Measurements from ENCODE around the gene SNED1.
"Not testable (repeated sequence)": the region's sequence is repeated elsewhere in the genome, so short reads cannot be mapped to it uniquely, and the experiment has no call there.

SNED1 gene

GRCh38 chr2:240966906-240967680 lies 31.3 kb upstream of the SNED1 start:
- H2AFZ ChIP-seq (ENCODE audit: low read length, unreplicated experiment) = no peak overlapping the region
- H3K27me3 ChIP-seq (ENCODE audit: insufficient read depth, low read length) = peaks cover 6% of the 10 kb centered on the region; the same call in 1 of the 2 replicates
- no peak overlapping the region for H3K4me3 ChIP-seq (ENCODE audit: low read depth, low read length)
- no peaks in the 10 kb centered on the region for H3K4me1 ChIP-seq (ENCODE audit: control insufficient read depth, insufficient read depth, low read length, unreplicated experiment)
- H3K79me2 ChIP-seq (ENCODE audit: control insufficient read depth, insufficient read depth, low read length, unreplicated experiment) = no peaks in the 10 kb centered on the region
- H3K36me3 ChIP-seq (ENCODE audit: insufficient read depth, low read length) = no peaks in the 10 kb centered on the region
- no peak overlapping the region for H3K27ac ChIP-seq (ENCODE audit: low read depth, low read length)

- no peak overlapping the region for H3K4me3 ChIP-seq (ENCODE audit: low read depth, low read length)
- H3K4me1 ChIP-seq (ENCODE audit: control insufficient read depth, insufficient read depth, low read length, unreplicated experiment) = no peaks in the 10 kb centered on the region
- H3K79me2 ChIP-seq (ENCODE audit: control insufficient read depth, insufficient read depth, low read length, unreplicated experiment) = no peaks in the 10 kb centered on the region
- no peak overlapping the region for H2AFZ ChIP-seq (ENCODE audit: low read length, unreplicated experiment)
- H3K36me3 ChIP-seq (ENCODE audit: insufficient read depth, low read length) = no peaks in the 10 kb centered on the region
- no peak overlapping the region for H3K27ac ChIP-seq (ENCODE audit: low read depth, low read length)
- H3K27me3 ChIP-seq (ENCODE audit: insufficient read depth, low read length) = peaks cover 14% of the 10 kb centered on the region
Measured at GRCh38 chr2:240967681-240968621, 30.5 kb upstream of the SNED1 start.

GRCh38 chr2:240968731-240969624 lies 29.4 kb upstream of the SNED1 start:
- Histone ChIP-seq H3K27me3 (ENCODE audit: insufficient read depth, low read length) (peaks cover 23% of the 10 kb centered on the region), H3K27ac (ENCODE audit: low read depth, low read length) (no peak overlapping the region), H3K79me2 (ENCODE audit: control insufficient read depth, insufficient read depth, low read length, unreplicated experiment) (no peaks in the 10 kb centered on the region), H3K36me3 (ENCODE audit: insufficient read depth, low read length) (no peaks in the 10 kb centered on the region), H3K4me1 (ENCODE audit: control insufficient read depth, insufficient read depth, low read length, unreplicated experiment) (no peaks in the 10 kb centered on the region), H3K4me3 (ENCODE audit: low read depth, low read length) (no peak overlapping the region), H2AFZ (ENCODE audit: low read length, unreplicated experiment) (no peak overlapping the region)

GRCh38 chr2:240970104-240970503 lies 28.3 kb upstream of the SNED1 start:
- Histone ChIP-seq H3K4me1 (ENCODE audit: control insufficient read depth, insufficient read depth, low read length, unreplicated experiment) (no peaks in the 10 kb centered on the region), H2AFZ (ENCODE audit: low read length, unreplicated experiment) (no peak overlapping the region), H3K27me3 (ENCODE audit: insufficient read depth, low read length) (peaks cover 29% of the 10 kb centered on the region), H3K27ac (ENCODE audit: low read depth, low read length) (no peak overlapping the region), H3K79me2 (ENCODE audit: control insufficient read depth, insufficient read depth, low read length, unreplicated experiment) (no peaks in the 10 kb centered on the region), H3K36me3 (ENCODE audit: insufficient read depth, low read length) (no peaks in the 10 kb centered on the region), H3K4me3 (ENCODE audit: low read depth, low read length) (no peak overlapping the region)

- Histone ChIP-seq H3K36me3 (ENCODE audit: insufficient read depth, low read length) (no peaks in the 10 kb centered on the region), H3K4me1 (ENCODE audit: control insufficient read depth, insufficient read depth, low read length, unreplicated experiment) (no peaks in the 10 kb centered on the region), H3K79me2 (ENCODE audit: control insufficient read depth, insufficient read depth, low read length, unreplicated experiment) (no peaks in the 10 kb centered on the region), H3K27ac (ENCODE audit: low read depth, low read length) (no peak overlapping the region), H3K4me3 (ENCODE audit: low read depth, low read length) (no peak overlapping the region), H2AFZ (ENCODE audit: low read length, unreplicated experiment) (no peak overlapping the region), H3K27me3 (ENCODE audit: insufficient read depth, low read length) (peaks cover 33% of the 10 kb centered on the region)
Measured at GRCh38 chr2:240970816-240971215, 27.6 kb upstream of the SNED1 start.

- no peak overlapping the region for H3K4me3 ChIP-seq (ENCODE audit: low read depth, low read length)
- no peaks in the 10 kb centered on the region for H3K36me3 ChIP-seq (ENCODE audit: insufficient read depth, low read length)
- no peaks in the 10 kb centered on the region for H3K4me1 ChIP-seq (ENCODE audit: control insufficient read depth, insufficient read depth, low read length, unreplicated experiment)
- H3K27ac ChIP-seq (ENCODE audit: low read depth, low read length) = no peak overlapping the region
- H3K79me2 ChIP-seq (ENCODE audit: control insufficient read depth, insufficient read depth, low read length, unreplicated experiment) = no peaks in the 10 kb centered on the region
- H3K27me3 ChIP-seq (ENCODE audit: insufficient read depth, low read length) = peaks cover 33% of the 10 kb centered on the region
- H2AFZ ChIP-seq (ENCODE audit: low read length, unreplicated experiment) = no peak overlapping the region
Measured at GRCh38 chr2:240972201-240972600, 26.2 kb upstream of the SNED1 start.

- H3K27me3 ChIP-seq (ENCODE audit: insufficient read depth, low read length) = peaks cover 33% of the 10 kb centered on the region
- no peak overlapping the region for H3K4me3 ChIP-seq (ENCODE audit: low read depth, low read length)
- no peaks in the 10 kb centered on the region for H3K36me3 ChIP-seq (ENCODE audit: insufficient read depth, low read length)
- H3K27ac ChIP-seq (ENCODE audit: low read depth, low read length) = no peak overlapping the region
- no peaks in the 10 kb centered on the region for H3K79me2 ChIP-seq (ENCODE audit: control insufficient read depth, insufficient read depth, low read length, unreplicated experiment)
- H3K4me1 ChIP-seq (ENCODE audit: control insufficient read depth, insufficient read depth, low read length, unreplicated experiment) = no peaks in the 10 kb centered on the region
- H2AFZ ChIP-seq (ENCODE audit: low read length, unreplicated experiment) = no peak overlapping the region
Measured at GRCh38 chr2:240972636-240973521, 25.5 kb upstream of the SNED1 start.

GRCh38 chr2:240974771-240975572 lies 23.4 kb upstream of the SNED1 start:
- Histone ChIP-seq H3K4me3 (ENCODE audit: low read depth, low read length) (no peak overlapping the region), H3K36me3 (ENCODE audit: insufficient read depth, low read length) (no peaks in the 10 kb centered on the region), H3K79me2 (ENCODE audit: control insufficient read depth, insufficient read depth, low read length, unreplicated experiment) (no peaks in the 10 kb centered on the region), H3K27ac (ENCODE audit: low read depth, low read length) (no peak overlapping the region), H3K4me1 (ENCODE audit: control insufficient read depth, insufficient read depth, low read length, unreplicated experiment) (no peaks in the 10 kb centered on the region), H2AFZ (ENCODE audit: low read length, unreplicated experiment) (no peak overlapping the region), H3K27me3 (ENCODE audit: insufficient read depth, low read length) (peaks cover 33% of the 10 kb centered on the region)

GRCh38 chr2:240975903-240976302 lies 22.5 kb upstream of the SNED1 start:
- not testable (repeated sequence) for H3K4me1 ChIP-seq (ENCODE audit: control insufficient read depth, insufficient read depth, low read length, unreplicated experiment); H3K36me3 ChIP-seq (ENCODE audit: insufficient read depth, low read length); H2AFZ ChIP-seq (ENCODE audit: low read length, unreplicated experiment); H3K79me2 ChIP-seq (ENCODE audit: control insufficient read depth, insufficient read depth, low read length, unreplicated experiment); H3K27ac ChIP-seq (ENCODE audit: low read depth, low read length); H3K4me3 ChIP-seq (ENCODE audit: low read depth, low read length)
- H3K27me3 ChIP-seq (ENCODE audit: insufficient read depth, low read length) = peaks cover 33% of the 10 kb centered on the region

Data from ACC112 (cell line).